Heart left ventricle (tissue), 13 donors: Measurements from ENCODE around the gene DCDC2B.

Experiments
- POLR2A ChIP-seq, 2 donors: fragments of 450-650 bp; IDR thresholded peaks; one replicate each; pipeline ENCODE4 v1.6.1; 2017; ENCODE audit warnings: antibody characterized with exemption in 2 of 2, mild to moderate bottlenecking in 2 of 2, moderate library complexity in 2 of 2
- TF ChIP-seq, protein P1 (sequence below), 12 donors: fragments of 200-600 bp; sonication (generic) in 4 of 12; IDR thresholded peaks; one replicate each; pipeline versions ENCODE4 v1.5.0 to v1.8.0; 2018 to 2022; ENCODE audit warnings: antibody characterized with exemption in 12 of 12, mild to moderate bottlenecking in 5 of 12
- donor health status: ischemic (EF 13 %, LVEDD 7.1; RV severe dilation, severe dysfunction).
- donor health status: DM: no; HTN: yes; CAD: no.
- donor health status: DM: no; HTN: no; CAD: no.
- donor health status: ischemic (EF 25% LVEDD 6.9; RV normal size, moderate dysfunction).
- donor health status: ischemic (EF 25% LVEDD 5.7; RV mildly dilated, moderate dysfunction).
- donor health status: ischemic (EF 35%, LVEDD 5.7; RV mildly dilated, moderate dysfunction).
- donor health status: nonischemic (EF 11% LVEDD 7.7; RV severe dilation, severe dysfunction).
- donor health status: DM: yes; HTN: yes; CAD: no.
- donor health status: PGD.
- donor health status: ischemic (EF 29% LVEDD 5.4; RV normal size, mild dysfunction).
- donor health status: nonischemic (EF 23%, LVEDD 6.1; RV moderate dilation, normal function).

DNA sequence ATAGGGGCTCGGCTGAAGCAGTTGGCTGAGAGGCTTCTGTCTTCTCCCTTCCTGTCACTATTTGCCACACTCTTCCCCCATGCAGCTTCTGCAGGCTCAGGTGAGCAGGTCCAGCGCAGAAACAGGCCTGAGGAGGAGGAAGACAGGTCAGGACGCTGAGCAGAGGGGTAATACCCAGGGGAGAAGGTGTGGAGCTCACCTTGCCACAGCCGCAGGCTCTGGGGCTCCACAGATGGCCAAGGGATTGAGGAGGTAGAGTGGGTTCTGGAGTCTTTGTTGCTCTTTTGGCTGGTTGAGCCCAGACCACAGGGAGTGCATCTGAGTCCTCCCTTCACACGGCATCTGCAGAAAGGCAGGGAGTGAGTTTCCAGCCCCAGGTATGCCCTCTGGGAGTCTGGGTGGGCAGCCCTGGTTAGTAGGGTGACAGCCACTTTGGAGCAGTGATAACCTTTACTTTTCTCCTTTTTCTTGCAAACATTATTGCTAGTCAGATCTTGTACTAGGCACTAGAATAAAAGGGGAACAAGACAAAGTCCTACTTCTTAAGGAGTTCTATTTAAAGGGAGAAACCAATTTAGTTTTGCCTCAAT, 23.0 kb downstream of the DCDC2B start:
- TF ChIP-seq, protein P1, sequence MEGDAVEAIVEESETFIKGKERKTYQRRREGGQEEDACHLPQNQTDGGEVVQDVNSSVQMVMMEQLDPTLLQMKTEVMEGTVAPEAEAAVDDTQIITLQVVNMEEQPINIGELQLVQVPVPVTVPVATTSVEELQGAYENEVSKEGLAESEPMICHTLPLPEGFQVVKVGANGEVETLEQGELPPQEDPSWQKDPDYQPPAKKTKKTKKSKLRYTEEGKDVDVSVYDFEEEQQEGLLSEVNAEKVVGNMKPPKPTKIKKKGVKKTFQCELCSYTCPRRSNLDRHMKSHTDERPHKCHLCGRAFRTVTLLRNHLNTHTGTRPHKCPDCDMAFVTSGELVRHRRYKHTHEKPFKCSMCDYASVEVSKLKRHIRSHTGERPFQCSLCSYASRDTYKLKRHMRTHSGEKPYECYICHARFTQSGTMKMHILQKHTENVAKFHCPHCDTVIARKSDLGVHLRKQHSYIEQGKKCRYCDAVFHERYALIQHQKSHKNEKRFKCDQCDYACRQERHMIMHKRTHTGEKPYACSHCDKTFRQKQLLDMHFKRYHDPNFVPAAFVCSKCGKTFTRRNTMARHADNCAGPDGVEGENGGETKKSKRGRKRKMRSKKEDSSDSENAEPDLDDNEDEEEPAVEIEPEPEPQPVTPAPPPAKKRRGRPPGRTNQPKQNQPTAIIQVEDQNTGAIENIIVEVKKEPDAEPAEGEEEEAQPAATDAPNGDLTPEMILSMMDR (IDR thresholded peaks at IDR 0.05): no peak
- no peak for TF ChIP-seq POLR2A (IDR thresholded peaks at IDR 0.05)
